ENCODE data around the gene IRGC. TPM values are rescaled to one million over a fixed set of nuclear protein-coding genes. Genes with fewer than 3 reads are reported as not detected.

The IRGC gene
- total RNA-seq, 1 experiment from 2014 or later: not detected

GRCh38 chr19:43719378-43719868 lies 3.5 kb downstream of the IRGC start:
- CTCF ChIA-PET: no interaction called here

DNA sequence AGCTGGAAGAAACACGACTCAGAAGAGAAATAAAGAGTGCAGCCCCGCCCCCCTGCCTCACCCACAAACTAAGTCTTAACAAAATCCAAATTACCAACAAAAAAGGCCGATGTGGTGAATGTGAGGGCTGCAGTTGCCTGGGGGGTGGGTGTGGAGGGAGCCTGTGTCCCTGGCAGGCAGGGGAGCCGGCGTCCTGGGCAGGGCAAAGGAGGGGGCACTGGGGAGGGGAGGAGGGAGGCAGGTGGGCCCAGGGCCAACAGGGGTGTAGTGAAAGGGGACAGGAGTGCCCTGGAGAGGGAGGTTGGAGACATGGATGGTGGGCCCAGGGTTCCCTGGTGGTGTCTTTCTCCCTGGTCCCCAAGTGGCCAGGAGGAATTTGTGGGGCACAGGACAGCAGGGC lies 4.0 kb downstream of the IRGC start:
- Mint-ChIP-seq H3K9me3 (no peaks in the 10 kb centered on the region), H3K4me3 (no peak overlapping the region), H3K36me3 (no peaks in the 10 kb centered on the region), H3K27ac (no peak overlapping the region), H3K27me3 (ENCODE audit: low read depth) (no peaks in the 10 kb centered on the region), H3K4me1 (no peaks in the 10 kb centered on the region)
- no peak for ATAC-seq
- no peak for TF ChIP-seq ATF1 (CRISPR knock-in tag; IDR thresholded peaks at IDR 0.05)
- TF ChIP-seq ELF4 (CRISPR knock-in tag; IDR thresholded peaks at IDR 0.05; ENCODE audit: low read depth): no peak
- TF ChIP-seq RORB (CRISPR knock-in tag; IDR thresholded peaks at IDR 0.05): no peak
- TF ChIP-seq FOXJ3 (CRISPR knock-in tag; IDR thresholded peaks at IDR 0.05; ENCODE audit: borderline replicate concordance): no peak
- TF ChIP-seq GABPB1 (CRISPR knock-in tag; IDR thresholded peaks at IDR 0.05): no peak
- TF ChIP-seq, protein P1, sequence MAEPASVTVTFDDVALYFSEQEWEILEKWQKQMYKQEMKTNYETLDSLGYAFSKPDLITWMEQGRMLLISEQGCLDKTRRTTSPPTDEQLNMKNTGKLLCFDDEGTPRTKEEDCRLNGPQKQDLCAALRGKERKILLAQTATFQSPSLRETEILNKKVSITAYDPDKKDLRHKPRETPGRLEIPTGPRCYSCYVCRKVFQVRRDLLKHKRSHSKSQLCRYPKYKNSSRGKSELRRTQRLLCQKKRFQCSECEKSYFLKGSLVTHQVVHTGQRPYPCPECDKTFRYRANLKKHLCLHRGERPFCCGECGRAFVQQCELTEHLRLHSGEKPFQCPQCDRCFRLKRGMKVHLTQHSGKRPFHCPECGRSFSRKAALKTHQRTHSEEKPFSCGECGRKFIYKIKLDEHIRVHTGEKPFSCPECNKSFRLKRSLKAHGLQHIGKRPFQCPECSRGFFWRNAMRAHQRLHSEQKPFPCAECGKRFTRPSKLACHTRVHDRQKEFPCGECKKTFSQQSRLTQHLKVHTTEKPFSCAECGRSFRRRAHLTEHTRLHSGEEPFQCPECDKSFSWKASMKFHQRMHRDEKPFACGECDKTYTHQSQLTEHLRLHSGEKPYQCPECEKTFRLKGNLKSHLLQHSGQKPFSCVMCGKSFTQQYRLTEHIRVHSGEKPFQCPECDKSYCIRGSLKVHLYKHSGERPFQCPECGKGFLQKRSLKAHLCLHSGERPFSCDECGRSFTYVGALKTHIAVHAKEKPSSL (CRISPR knock-in tag; conservative IDR thresholded peaks at IDR 0.05): no peak
- TF ChIP-seq MAX (CRISPR knock-in tag; IDR thresholded peaks at IDR 0.05): no peak
- no peak for TF ChIP-seq ZBTB21 (CRISPR knock-in tag; IDR thresholded peaks at IDR 0.05; ENCODE audit: borderline replicate concordance)
- TF ChIP-seq KAT7 (CRISPR knock-in tag; IDR thresholded peaks at IDR 0.05; ENCODE audit: borderline replicate concordance): no peak
- TF ChIP-seq ZNF219 (CRISPR knock-in tag; IDR thresholded peaks at IDR 0.05; ENCODE audit: borderline replicate concordance): no peak
- TF ChIP-seq CREB1 (CRISPR knock-in tag; IDR thresholded peaks at IDR 0.05): no peak
- TF ChIP-seq NR1H2 (CRISPR knock-in tag; IDR thresholded peaks at IDR 0.05): no peak
- no peak for TF ChIP-seq NFE2L1 (CRISPR knock-in tag; IDR thresholded peaks at IDR 0.05)
- TF ChIP-seq HMGA2 (CRISPR knock-in tag; IDR thresholded peaks at IDR 0.05): no peak
- TF ChIP-seq NFATC4 (CRISPR knock-in tag; IDR thresholded peaks at IDR 0.05): no peak
- TF ChIP-seq SOX15 (CRISPR knock-in tag; IDR thresholded peaks at IDR 0.05): no peak
- TF ChIP-seq ZNF512 (CRISPR knock-in tag; IDR thresholded peaks at IDR 0.05; ENCODE audit: borderline replicate concordance): no peak
- TF ChIP-seq, protein P2, sequence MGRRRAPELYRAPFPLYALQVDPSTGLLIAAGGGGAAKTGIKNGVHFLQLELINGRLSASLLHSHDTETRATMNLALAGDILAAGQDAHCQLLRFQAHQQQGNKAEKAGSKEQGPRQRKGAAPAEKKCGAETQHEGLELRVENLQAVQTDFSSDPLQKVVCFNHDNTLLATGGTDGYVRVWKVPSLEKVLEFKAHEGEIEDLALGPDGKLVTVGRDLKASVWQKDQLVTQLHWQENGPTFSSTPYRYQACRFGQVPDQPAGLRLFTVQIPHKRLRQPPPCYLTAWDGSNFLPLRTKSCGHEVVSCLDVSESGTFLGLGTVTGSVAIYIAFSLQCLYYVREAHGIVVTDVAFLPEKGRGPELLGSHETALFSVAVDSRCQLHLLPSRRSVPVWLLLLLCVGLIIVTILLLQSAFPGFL (CRISPR knock-in tag; IDR thresholded peaks at IDR 0.05; ENCODE audit: borderline replicate concordance): no peak
- no peak for TF ChIP-seq AFF4 (CRISPR knock-in tag; IDR thresholded peaks at IDR 0.05; ENCODE audit: borderline replicate concordance)
- ChIA-PET POLR2A (no interaction called here), CTCF (no interaction called here)
- DNase-seq (ENCODE audit: low spot score): no peak

More at GRCh38 chr19:43719378-43719868, 3.5 kb downstream of the IRGC start:
- ATAC-seq: no peak
- no peak overlapping the region for H3K4me3 Mint-ChIP-seq
- no peak for DNase-seq (ENCODE audit: low spot score)
- POLR2A ChIA-PET: no interaction called here
- no peaks in the 10 kb centered on the region for H3K36me3 Mint-ChIP-seq
- H3K27ac Mint-ChIP-seq: no peak overlapping the region
- H3K4me1 Mint-ChIP-seq: no peaks in the 10 kb centered on the region
- TF ChIP-seq NR1H2 (CRISPR knock-in tag; IDR thresholded peaks at IDR 0.05): no peak
- TF ChIP-seq FOXP1 (CRISPR knock-in tag; IDR thresholded peaks at IDR 0.05; ENCODE audit: borderline replicate concordance): 0 out of 2 replicates have a peak, but pooled peaks have one; percentile 31
- no peaks in the 10 kb centered on the region for H3K9me3 Mint-ChIP-seq
- no peaks in the 10 kb centered on the region for H3K27me3 Mint-ChIP-seq (ENCODE audit: low read depth)
